Cerebellar cortex (tissue), 1 donor: ENCODE results near the gene SNTG2.

ENCODE experiments used
- DNase-seq: peaks from one replicate; pipeline ENCODE4 v3.0.0-alpha.2; 2015; ENCODE audit warnings: low spot score

Gene SNTG2

DNA sequence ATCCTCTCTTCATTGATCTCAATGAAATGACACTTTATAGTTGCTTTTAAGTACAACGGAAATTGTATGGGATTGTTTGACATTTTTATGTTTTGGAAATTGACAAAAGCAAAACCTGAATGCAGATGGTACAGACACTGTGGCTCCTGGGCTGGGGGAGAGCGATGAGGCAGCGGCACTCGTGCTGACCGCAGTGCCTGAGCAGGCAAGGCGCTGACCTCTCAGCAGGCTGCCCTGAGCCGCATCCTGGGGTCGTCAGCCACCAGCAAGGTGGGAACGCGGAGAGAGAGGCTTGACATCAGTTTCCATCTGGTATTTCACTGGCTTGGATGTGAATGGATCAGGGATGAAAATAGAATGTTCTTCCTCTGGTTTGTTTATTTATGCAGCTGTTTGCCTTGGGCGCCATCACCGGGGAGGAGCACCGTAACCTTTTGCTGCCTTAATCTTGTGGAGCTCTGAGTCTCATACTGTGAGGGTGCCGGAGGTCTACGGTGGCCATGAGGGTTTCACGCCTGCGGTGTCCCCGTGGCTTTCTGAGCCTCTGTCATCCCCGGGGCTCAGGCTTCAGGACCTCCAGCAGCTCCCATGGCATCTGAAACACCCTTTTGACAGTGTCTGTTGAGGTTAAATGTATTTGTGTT is 367.8 kb downstream of the SNTG2 start:
- DNase-seq = no peak

DNA sequence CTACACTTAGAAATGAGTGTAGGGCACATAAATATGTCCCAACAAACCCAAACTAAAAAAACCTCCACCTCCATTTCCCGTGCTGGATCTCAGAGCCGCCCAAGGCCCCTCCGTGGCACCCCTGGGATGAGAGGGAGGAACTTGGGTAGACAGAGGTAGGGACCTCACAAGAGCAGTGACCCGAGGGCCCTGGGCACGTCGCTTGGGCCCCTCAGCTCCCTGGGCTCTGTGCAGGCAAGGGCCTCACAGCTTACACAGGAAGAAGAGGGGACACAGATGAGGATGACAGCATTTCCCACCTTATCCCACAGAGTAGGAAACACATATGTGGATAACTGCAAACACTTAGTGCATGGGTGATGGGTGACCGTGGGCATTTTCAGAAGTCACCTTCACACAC is 368.7 kb downstream of the SNTG2 start:
- DNase-seq = no peak

DNA sequence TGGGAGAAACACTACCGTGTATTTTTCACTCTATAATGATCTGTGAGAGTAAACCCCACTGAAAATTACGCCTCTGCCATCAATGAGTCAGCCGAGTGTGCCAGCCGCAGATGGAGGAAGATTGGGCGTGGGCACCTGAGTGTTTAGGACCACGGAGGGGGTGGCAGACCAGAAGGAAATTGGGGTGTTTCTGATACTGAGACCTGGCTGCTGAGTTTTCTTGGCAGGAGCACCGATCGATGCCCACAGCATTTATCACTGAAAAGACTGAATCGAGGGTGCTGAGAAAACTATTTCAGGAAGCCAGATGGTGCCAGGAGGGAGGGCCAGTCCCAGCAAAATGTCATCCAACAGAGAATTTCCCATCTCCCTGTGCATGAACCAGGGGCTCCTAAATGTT is 370.7 kb downstream of the SNTG2 start:
- no peak for DNase-seq

DNA sequence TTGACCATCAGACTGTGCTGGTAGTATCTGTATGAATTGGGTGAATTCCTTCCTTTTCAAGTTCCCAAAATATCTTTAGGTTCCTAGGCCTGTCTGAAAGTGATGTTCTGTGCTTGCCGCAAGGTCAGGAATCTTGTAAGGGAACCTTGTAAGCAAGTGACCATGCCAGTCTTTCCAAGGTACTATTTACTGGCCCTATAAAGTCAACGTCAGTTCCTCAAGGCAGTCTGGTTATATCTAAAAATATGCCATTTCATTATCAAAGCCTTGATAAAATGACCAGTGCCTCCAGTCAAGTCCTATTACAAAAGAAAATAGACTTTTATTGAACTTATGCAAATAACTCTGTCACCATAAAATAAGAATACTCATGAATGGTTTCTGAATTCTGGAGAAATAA is 374.2 kb downstream of the SNTG2 start:
- no peak for DNase-seq

DNA sequence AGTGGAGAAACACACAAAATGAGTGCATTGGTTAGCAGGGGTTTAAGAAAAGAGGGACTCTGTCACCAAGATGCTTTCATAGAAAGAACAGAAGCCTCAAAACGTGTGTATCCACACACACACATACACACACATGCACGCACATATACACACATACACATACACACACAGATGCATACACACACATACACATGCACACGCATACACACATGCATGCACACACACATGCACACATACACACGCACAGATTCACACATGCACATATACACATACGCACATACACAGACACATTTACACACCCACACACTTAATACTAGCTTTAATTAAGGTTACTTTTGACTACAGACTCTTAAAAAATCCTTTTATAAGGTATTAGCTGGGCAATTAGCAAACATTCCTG is 378.0 kb downstream of the SNTG2 start:
- DNase-seq = no peak

DNA sequence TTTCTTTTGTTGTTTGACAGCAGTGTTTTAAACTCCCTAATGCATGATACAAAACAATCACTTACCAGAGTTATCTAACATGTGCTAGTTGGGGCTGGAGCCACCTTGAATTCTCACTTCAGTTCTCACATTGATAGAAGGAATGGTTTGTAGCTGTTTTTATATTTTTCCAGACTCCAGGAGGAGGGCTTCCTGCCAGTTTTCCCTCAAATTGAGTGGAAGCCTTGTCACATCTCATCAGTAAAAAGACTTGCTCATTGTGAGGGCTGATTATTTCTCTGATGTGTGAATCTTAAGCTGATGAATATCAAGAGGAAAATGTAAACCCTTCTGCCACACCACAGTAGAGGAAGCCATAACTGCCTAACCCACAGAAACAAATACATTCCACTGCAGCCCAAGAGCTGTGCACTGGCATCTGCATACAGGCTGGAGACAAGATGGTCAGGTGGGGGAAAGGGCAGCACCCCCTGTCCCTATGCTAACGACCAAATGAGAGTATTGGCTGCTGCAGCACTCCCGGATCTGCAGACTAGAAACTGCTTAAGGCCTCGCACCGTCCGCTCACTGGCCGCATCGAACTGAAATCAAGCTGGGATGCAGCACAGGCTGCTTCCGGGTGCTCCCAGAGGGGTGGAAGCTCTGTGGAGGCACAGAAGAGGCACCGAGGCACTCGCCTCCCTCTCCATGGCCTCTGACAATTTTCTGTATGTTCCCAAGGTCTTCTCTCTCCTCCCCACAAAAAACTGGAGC is 388.9 kb downstream of the SNTG2 start:
- no peak for DNase-seq

DNA sequence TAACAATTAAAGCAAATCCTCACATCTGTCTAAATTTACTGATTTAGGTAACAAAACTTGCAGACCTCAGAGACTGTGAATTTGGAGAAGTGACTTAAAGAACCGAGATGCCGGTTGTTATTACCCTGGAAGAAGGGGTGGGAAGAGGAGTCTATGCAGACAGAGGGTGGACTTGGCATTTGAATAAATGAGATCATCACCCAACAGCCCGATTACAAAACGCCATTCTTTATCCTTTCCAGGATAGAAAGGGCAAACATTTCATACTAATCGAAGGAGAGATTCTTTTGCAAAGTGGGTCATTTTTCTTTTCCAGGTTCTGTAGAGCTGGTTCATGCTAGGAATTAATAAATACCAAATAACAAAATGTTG is 389.5 kb downstream of the SNTG2 start:
- DNase-seq = no peak

DNA sequence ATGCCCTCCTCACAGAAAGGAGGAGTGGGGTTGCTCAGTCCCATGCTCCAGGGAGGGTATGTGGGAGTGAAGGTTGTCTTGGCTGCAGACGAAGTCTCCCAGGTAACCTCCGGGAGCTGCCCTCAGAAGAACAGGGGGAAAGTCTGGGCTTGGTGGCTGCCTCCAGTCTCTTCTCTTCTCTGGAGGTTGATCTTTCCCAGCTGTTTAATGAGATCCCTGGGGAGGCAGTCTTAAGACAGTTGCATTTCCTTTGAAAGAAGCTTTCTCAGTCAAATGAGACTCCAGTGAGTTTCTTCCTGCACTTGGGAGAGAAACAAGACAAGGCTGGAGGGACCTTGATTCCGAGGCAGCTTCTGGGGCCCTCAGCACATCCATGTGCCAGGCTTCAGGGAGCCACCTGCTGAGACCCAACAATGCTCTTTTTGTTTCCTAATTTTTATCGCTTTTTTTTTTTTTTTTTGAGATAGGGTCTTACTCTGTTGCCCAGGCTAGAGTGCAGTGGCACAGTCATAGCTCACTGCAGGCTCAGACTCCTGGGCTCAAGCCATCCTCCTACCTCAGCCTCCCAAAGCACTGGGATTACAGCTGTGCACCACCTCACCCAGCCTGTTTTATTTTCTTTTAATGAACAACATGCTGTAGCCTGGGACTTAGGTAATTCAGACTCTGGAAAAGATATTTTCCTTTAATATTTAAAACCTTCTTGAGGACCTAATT is 390.9 kb downstream of the SNTG2 start:
- no peak for DNase-seq

DNA sequence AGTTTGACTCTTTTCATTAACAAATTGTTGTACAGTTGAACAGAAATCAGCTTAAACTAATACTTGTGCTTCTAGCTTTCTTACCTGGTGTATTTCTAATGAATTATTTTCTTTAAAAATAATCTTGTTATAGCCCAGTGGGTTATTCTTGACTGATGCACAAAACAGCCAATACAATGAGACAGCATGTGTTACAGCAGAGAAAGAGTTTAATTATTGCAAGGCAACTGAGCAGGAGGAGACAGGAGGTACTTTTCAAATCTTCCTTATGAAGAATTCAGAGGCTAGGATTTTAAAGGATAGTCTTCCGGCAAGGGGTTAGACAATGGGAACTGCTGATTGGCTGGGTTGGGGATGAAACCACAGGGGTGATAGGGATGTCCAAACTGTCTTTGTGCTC is 398.1 kb downstream of the SNTG2 start:
- no peak for DNase-seq

DNA sequence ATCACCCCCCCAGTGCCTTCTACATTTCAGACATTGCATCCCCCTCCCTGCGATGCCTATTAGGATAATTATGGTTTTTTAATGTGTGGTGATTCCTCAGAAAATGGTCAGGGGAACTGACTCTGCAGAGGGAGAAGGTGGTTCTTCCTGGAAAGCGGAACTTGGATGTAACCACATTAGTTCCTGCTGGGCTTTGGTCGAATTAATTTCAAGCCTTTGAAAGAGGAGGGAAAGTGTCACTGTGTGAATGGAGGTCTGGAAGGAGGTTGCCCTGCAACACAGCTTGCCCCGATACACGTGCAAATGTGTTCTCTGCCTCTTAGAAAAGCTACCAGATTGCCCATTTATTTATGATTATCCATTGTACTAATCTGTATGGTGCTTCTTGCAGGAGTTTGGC is 399.5 kb downstream of the SNTG2 start:
- no peak for DNase-seq

DNA sequence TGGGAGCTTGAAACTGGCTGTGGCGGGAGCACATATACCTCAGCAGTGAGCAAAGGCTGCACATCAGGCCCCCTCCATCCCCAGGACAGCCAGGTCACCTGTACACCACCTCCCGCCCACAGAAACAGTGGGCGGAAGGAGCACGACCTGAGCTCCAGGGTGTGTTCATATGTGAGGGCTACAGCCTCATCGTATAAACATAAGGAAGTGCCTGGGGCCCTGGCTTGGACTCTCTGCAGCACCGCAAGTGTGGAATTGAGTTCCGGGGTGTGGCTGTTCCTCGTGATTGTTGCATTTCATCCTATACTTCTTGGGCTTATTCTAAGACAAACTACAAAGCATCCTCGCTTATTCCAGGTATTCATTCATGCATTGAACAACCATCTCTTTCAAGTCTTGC is 402.5 kb downstream of the SNTG2 start:
- DNase-seq = no peak

DNA sequence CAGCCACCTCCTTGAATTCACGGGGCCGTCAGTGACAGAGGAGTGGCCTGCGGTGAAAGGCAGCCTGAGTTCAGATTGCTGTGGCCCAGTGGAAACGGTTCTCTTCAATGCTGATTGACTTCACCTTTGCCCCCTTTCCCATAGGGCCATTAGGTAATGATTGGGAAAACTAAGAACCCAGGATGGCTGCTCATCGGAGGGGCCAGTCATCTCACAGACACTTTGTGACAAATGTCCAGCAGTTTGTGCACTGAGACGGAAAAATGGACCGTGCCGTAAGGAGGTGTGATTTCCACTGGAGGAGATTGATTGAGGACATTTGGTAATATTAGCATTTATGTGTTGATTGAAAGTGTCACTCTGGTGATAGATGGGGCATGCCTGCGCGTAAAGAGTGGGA is 402.9 kb downstream of the SNTG2 start:
- no peak for DNase-seq

DNA sequence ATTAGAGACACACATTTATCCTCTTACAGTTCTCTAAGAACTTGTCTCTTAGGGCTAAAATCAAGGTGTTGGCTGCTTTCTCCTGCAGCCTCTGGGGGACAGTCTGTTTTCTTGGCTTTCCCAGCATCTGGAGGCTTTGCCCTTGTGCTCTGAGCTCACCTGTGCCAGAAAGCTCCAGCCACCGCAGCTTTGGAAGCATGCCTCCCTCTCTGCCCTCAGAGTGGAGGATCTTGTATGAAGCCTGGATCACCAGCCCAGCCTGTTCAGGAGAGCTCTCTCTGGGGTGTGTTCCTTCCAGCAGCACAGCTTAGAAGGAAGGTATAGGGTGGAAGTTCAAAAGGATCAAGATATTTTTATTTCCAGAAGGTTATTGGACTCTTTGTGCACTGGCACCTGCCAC is 409.5 kb downstream of the SNTG2 start:
- no peak for DNase-seq

DNA sequence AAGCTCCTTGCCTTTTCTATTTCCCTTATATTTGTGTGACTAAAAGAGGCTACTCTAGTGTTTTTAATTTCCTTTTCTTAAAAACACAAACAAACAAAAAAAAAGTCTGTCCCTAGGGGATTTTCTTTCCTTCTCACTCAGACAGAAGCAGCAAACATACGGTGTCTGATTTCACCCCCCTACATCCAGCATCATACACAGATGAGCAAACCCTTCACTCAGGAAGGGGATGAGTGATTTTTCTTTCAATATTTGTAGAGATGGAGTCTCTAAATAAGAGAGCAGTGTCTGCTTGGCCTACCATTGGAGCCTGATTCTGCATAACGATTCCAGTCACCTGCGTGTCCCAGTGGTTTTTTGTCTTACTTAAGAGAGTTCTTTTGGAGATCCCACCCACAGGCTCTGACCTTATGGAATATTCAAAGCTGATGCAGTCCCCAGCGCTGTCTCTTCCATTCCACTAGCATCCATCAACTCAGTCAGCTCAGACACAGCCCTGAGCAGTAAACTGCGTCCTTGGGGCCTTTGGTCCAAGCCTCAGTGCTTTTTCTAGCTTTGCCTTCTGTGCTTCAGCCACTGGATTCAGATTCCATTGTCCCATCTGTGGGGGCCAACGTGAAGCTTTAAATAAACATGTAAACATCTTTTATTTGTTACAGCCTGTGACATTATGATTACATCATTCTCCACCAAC is 410.1 kb downstream of the SNTG2 start:
- DNase-seq = no peak

DNA sequence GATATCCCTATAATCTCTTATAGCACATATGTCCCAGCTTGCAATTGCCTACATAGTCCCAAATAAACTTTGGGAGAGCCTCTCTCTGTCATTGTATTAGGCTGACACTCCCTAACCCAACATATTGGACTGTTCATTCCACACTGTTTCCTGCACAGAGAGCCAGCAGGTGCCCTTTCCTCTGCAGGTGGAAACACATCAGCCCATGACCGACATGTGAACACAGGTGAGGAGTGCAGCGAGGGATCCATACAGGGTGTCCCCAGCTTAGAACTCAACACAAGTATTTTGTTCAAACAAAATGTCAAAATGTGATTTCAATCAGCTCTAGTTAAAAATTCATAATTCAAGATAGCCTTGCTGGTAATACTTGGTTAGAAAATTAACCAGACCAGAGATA is 412.7 kb downstream of the SNTG2 start:
- DNase-seq = no peak

DNA sequence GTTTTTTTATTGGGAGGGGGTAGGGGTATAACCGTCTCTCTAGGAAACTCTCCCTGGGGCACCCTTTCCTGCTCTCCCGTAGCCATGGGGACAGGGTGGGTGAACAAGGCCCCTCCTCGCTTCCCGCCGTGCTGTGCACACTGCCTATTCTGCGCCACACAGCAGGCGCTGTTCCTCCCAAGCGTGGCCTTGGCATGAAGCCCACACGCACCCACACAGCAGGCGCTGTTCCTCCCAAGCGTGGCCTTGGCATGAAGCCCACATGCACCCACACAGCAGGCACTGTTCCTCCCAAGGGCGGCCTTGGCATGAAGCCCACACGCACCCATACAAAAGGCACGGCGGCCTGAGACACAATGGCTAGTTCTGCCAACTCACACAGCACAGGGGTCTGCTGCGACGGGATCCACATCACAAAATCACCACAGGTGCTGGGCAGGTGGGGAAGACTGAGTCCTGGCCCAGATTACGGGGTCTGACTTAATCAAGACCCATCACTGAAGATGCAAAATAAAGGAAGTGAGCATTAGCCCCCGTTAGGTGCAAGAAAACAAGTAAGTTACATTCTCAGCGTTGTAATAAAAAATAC is 416.0 kb downstream of the SNTG2 start:
- peak; percentile 2 for DNase-seq

DNA sequence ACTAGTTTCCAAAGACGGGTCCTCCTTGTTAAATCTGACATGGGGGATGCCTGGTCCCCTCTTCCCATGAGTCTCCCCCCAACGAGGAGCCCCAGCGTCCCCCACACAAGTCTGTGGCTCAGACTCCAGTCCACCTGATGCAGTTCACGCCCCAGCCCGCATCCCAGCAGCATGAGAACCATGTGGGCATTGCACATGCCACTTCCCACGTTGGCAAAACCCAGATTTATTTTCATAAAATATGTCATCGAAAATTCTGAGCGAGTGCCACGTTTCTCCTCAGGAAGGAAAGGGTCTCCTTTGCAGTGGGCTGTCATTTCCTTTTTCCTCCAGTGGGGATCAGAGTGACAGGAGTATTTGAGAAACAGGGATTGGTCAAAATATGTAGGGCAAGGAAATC is 417.0 kb downstream of the SNTG2 start:
- no peak for DNase-seq

DNA sequence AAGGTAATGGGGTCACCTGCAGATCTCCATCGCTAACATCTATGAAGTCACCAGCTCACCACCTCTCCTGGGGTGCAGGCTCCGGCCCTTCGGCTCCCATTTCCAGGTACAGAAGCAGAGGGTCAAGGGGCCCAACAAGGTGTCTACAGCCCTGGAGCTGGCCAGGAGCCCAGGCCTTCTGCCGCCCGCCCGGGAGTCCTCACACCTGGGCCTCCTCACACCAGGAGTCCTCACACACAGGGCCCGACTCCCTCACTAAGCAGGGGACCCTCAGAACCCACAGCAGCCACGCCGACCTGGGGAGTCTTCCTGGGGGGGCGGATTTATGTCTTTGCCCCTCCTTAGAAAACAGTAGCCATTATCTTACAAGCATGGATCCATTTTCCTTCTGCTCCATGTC is 419.3 kb downstream of the SNTG2 start:
- DNase-seq = no peak

DNA sequence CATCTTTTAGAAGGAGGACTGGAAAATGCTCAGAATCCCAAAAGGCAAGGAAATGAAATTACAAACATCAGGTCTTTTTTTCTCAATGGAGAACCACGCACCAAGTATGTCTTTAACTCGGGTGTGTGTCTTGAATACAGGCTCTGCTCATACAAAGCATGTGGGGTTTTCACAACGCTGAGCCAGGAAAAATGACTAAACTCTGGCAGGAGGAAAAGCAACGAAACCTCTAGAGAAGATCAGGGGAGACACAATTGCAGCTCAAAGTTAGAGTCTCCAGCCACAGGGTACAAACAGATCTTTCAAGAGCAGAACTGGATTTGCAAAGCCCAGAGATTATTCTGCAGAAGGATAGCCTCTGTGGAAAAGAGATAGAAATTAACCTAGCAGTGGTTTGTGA is 419.8 kb downstream of the SNTG2 start:
- no peak for DNase-seq

DNA sequence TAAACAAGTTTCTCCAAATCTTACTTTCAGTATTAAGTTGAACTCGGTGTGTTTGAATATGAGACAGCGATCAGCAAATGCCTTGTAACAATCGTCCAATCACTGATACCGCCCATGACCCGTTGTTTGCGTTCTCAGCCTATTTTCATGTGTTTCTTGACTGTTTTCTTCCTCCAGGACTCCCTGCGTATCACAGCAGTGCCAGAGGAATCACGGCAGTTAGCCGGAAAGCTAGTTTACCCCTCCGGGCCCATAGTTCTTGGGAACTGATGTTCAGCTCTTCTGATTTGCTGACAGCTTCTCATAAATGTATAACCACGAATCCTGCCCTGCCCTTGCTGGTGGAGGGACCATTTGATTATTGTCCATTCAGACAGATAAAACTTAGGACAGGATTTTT is 420.4 kb downstream of the SNTG2 start:
- DNase-seq = no peak

DNA sequence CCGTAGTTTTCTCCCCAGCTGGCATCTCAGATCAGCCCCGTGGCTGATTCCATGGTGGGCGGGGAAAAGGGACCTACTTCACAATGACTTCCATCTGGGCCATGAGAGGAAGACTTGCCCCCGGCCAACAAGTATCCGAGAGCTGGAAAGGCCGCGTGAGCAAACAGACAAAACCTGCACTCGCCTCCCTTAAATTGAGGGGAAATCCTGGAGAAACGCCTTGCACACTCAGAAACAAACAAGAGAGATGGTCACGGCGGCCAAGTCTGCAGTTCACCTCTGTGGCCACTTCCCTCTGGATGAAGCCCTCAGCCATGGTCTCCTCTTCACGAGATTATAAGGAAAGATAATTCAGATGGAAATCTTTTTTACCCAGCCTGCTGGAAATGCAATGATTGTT is 423.2 kb downstream of the SNTG2 start:
- no peak for DNase-seq

DNA sequence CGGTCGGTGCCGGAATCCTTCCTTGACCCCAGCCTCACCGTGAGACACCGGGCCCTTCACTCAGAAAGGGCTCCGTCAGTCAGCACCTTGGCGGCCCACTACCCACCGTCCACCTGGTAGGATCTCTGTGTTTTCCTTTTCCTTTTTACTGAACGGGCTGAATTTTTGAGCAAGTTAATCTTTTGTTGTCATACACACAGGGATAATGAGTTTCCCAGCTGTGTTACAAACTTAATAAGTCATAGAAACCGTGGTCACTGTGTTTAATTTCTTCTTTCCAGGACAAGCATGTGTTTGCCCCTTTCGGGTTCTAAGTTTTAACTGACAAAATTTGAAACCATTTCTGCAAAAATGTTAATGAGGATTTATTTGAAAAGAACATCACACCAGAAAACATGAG is 423.6 kb downstream of the SNTG2 start:
- no peak for DNase-seq

DNA sequence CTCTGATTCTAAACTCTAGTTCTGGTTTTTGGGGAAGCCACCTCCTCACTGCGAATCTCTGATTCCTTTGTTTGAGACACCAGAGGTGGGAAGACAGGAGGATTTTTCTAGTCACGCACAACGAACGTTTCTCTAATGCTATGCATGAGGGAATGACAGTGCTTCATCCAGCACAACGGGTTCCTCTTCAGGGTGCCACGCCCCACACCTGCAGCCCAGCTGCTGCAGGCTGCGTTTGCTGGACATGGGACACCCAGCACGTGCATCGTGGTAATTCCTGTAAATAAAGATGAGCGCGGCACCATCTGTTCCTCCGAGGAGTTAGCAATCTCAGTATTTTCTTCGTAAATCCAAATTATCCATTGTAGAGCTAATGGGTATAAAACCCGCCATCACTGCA is 425.1 kb downstream of the SNTG2 start:
- DNase-seq = no peak
